ENCODE results near the gene GRB2. TPM values are rescaled to one million over a fixed set of nuclear protein-coding genes. Genes with fewer than 3 reads are reported as not detected.
A peak's percentile ranks its signal among the peaks of the same experiment; 100 is the strongest.
"Not testable (repeated sequence)": the region's sequence is repeated elsewhere in the genome, so short reads cannot be mapped to it uniquely, and the experiment has no call there.

The GRB2 gene
- total and polyA plus RNA-seq, 3 donors from 2014 or later: 54.6 to 78.9 (median 61.8) TPM

DNA sequence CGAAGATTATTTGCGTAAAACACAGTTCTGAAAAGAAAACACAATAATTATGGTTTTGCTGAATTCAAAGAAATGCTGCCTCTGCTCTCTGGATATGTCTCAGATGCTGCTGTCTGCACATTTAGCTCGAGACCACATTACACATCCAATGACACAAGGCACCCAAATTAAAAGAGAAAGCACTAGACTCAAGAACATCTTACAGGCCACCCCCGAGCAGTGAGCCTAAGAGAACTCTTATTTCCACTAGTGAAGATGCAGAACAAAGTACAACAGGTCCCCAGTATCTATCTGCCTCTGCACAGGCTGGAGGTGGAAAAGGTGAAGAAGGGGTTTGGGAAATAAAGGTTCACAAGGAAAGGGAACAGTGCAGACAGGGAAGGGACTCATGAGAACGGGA is 33.5 kb downstream of the GRB2 start:
- Histone ChIP-seq H3K27ac (no peak overlapping the region), H3K36me3 (ENCODE audit: low read depth, missing control alignments) (no peaks in the 10 kb centered on the region), H3K9me3 (no peaks in the 10 kb centered on the region), H3K27me3 (no peaks in the 10 kb centered on the region), H3K4me1 (peaks cover 27% of the 10 kb centered on the region), H3K4me3 (no peak overlapping the region)
- WGBS, 2 donors: 91 to 94% methylated on average over 5 of the region's 5 CpGs
- no peak for TF ChIP-seq POLR2A (IDR thresholded peaks at IDR 0.05)
- TF ChIP-seq, protein P1, sequence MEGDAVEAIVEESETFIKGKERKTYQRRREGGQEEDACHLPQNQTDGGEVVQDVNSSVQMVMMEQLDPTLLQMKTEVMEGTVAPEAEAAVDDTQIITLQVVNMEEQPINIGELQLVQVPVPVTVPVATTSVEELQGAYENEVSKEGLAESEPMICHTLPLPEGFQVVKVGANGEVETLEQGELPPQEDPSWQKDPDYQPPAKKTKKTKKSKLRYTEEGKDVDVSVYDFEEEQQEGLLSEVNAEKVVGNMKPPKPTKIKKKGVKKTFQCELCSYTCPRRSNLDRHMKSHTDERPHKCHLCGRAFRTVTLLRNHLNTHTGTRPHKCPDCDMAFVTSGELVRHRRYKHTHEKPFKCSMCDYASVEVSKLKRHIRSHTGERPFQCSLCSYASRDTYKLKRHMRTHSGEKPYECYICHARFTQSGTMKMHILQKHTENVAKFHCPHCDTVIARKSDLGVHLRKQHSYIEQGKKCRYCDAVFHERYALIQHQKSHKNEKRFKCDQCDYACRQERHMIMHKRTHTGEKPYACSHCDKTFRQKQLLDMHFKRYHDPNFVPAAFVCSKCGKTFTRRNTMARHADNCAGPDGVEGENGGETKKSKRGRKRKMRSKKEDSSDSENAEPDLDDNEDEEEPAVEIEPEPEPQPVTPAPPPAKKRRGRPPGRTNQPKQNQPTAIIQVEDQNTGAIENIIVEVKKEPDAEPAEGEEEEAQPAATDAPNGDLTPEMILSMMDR (IDR thresholded peaks at IDR 0.05): no peak
- DNase-seq: no peak
- intact Hi-C loops (cut with DNase I; ENCODE audit: low total_unique reads): no loop called here

DNA sequence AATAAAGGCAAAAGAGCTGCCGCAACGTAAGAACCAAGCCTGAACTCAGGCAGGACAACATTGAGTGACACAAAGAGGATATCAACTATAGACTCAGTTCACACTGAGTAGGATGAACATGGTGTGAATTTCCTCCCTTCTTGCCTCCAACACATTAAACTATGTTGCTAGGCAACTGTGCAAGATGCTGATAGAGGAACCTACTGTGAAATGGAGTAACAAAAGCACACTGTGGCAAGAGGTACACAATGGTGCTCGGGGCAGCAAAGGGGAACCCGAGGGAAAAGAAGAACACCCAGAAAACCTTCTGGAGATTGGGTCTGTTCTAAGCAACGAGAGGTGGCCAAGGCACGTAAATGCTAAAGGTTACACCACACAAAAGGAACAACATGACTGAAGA is 34.1 kb downstream of the GRB2 start:
- Histone ChIP-seq H3K9me3 (no peaks in the 10 kb centered on the region), H3K36me3 (ENCODE audit: low read depth, missing control alignments) (no peaks in the 10 kb centered on the region), H3K27me3 (no peaks in the 10 kb centered on the region), H3K27ac (no peak overlapping the region), H3K4me3 (no peak overlapping the region), H3K4me1 (peaks cover 30% of the 10 kb centered on the region)
- TF ChIP-seq, protein P1 (IDR thresholded peaks at IDR 0.05): no peak
- no peak for TF ChIP-seq POLR2A (IDR thresholded peaks at IDR 0.05)
- WGBS, 2 donors: 76 to 85% methylated on average over 6 of the region's 6 CpGs
- no peak for DNase-seq
- intact Hi-C loops (cut with DNase I; ENCODE audit: low total_unique reads): no loop called here

DNA sequence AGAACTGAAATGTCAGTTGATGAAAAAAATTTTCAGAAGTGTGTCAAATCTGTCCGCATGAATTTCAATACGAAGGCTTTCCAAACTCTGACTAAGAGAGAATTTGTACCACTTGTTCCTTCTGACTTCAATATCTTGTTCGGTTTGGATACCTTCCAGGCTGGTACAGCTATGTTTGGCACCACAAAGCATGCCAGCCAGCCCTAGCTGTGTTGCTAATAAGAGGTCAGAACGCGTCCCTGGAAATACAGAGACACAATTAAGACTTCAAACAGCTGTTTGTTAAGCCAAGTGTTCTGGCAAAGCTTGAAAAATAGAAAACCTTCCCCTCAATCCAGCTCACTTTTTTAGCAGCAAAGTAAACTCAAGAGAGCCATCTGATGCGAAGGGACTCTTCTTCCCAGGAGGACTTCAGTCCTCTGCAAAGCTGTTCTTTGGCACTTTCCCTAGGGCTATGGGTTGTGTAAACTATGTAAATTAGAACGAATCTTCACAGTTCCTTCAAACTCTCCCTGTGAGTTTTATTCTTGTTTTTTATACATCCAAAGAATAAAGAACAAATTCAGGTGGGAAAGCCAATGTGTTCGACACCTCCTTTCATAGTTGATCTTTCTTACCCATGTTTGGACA is 35.1 kb downstream of the GRB2 start:
- TF ChIP-seq POLR2A (IDR thresholded peaks at IDR 0.05): no peak
- TF ChIP-seq, protein P1 (IDR thresholded peaks at IDR 0.05): no peak
- no peak overlapping the region for H3K4me3 ChIP-seq
- no peaks in the 10 kb centered on the region for H3K27me3 ChIP-seq
- H3K27ac ChIP-seq: peak overlapping the region in 1 of 2 donors; percentile 6
- H3K36me3 ChIP-seq (ENCODE audit: low read depth, missing control alignments): no peaks in the 10 kb centered on the region
- no peaks in the 10 kb centered on the region for H3K9me3 ChIP-seq
- intact Hi-C loops (cut with DNase I; ENCODE audit: low total_unique reads): no loop called here
- WGBS, 2 donors: 43 to 67% methylated on average over 8 of the region's 8 CpGs
- DNase-seq: peak; percentile 64
- peaks cover 30% of the 10 kb centered on the region for H3K4me1 ChIP-seq

DNA sequence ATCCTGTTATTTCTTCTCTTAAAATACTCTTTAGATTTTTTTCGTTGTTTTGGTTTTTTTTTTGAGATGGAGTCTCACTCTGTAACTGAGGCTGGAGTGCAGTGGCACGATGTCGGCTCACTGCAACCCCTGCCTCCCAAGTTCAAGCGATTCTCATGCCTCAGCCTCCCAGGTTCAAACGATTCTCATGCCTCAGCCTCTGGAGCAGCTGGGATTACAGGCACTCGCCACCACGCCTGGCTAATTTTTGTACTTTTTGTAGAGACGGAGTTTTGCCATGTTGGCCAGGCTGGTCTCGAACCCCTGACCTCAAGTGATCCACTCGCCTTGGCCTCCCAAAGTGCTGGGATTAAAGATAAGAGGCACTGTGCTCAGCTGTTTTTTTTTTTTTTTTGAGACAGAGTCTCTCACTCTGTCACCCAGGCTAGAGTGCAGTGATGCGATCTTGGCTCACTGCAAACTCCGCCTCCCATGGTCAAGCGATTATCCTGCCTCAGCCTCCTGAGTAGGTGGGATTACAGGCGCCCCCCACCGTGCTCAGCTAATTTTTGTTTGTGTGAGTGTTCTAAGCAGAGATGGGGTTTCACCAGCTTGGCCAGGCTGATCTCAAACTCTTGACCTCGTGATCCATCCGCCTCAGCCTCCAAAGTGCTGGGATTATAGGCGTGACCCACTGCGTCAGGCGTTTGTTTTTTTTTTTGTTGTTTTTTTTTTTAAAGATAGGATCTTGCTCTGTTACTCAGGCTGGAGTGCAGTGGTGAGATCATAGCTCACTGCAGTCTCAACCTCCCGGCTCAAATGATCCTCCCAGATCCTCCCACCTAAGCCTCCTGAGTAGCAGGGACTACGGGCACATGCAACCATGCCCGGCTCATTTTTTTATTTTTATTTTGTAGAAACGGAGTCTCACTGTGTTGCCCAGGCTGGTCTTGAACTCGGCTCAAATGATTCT is 37.4 kb downstream of the GRB2 start:
- H3K4me3 ChIP-seq; H3K9me3 ChIP-seq; H3K36me3 ChIP-seq (ENCODE audit: low read depth, missing control alignments); H3K27me3 ChIP-seq; intact Hi-C loops (cut with DNase I; ENCODE audit: low total_unique reads); DNase-seq: not testable (repeated sequence)
- WGBS, 2 donors: 73 to 84% methylated on average over 25 of the region's 25 CpGs
- peak overlapping the region in 1 of 2 donors; percentile 38 for H3K27ac ChIP-seq
- H3K4me1 ChIP-seq: peaks cover 30% of the 10 kb centered on the region

DNA sequence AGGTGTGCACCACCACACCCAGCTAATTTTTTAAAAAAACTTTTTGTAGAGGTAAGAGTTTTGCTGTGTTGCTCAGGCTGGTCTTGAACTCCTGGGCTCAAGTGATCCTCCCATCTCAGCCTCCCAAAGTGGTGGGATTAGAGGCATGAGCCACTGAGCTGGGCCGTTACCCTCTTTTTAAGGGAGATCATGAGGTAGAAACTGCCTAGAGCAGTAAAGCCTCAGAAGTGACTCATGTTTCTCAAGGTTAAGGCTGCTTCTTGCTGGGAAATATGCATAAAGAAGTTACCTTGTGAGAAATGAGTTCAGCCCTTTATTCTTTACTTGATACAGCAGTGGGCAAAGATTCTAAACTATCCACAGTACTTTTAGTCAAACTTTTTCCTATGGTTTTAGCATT is 38.2 kb downstream of the GRB2 start:
- intact Hi-C loops (cut with DNase I; ENCODE audit: low total_unique reads): no loop called here
- Histone ChIP-seq H3K27me3 (no peaks in the 10 kb centered on the region), H3K9me3 (no peaks in the 10 kb centered on the region), H3K4me1 (peaks cover 30% of the 10 kb centered on the region), H3K27ac (peak overlapping the region in 1 of 2 donors; percentile 38), H3K4me3 (no peak overlapping the region), H3K36me3 (ENCODE audit: low read depth, missing control alignments) (no peaks in the 10 kb centered on the region)
- no peak for DNase-seq
- 47% methylated on average over 1 of the region's 1 CpG for WGBS, 2 donors
- TF ChIP-seq, protein P1 (IDR thresholded peaks at IDR 0.05): no peak
- TF ChIP-seq POLR2A (IDR thresholded peaks at IDR 0.05): no peak
